BE2C (cell line): ENCODE measurements around the gene SEC14L5.

ENCODE experiments used
- DNase-seq: peaks from one replicate; pipeline ENCODE4 v3.0.0-alpha.2; 2020
- H3K27me3 ChIP-seq: fragments of 250-450 bp; sonication (Bioruptor Pico); 2 replicates; pipeline ENCODE4 v1.5.1; 2020; ENCODE audit warnings: mild to moderate bottlenecking
- H3K36me3 ChIP-seq: fragments of 250-450 bp; sonication (Bioruptor Pico); 2 replicates; pipeline ENCODE4 v1.5.1; 2020; ENCODE audit warnings: mild to moderate bottlenecking
- H3K4me1 ChIP-seq: fragments of 250-450 bp; sonication (Bioruptor Pico); 2 replicates; pipeline ENCODE4 v1.5.1; 2020
- H3K4me3 ChIP-seq: 2 replicates; pipeline ENCODE4 v1.5.1; 2011; ENCODE audit warnings: low read depth, low read length
- H3K9me3 ChIP-seq: fragments of 250-450 bp; sonication (Bioruptor Pico); 2 replicates; pipeline ENCODE4 v1.5.1; 2020
- TF ChIP-seq, protein P1 (sequence below): IDR thresholded peaks from 2 replicates; pipeline ENCODE4 v1.5.1; 2012; ENCODE audit warnings: mild to moderate bottlenecking, low read depth, low read length

The SEC14L5 gene

DNA sequence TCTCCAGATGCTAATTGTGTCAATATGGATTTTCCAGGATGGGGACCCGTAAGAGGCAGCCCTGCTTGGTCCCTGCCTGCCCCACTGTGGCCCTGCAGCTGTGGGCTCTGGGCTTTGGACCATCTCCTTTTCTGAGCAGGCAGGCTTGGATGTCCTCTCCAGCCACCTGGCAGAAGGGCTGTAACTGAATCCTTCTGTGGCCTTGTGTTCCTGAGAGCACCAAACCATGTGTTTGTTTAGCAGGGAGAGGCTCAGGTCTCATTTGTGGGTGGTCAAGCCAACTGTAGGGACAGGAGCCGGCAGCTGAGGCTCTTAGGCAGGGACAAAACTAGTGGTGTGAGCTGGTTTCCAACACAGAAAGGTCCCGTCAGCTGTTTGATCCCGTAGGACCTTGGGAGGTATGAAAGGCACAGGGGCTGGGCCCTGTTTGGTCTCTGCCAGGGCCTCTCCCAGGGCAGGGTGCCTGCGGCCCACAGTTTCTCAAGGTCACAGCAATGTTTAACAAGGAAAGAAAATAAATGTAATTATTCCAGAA is 18.5 kb downstream of the SEC14L5 start:
- Histone ChIP-seq H3K27me3 (peaks cover 12% of the 10 kb centered on the region), H3K4me1 (no peaks in the 10 kb centered on the region), H3K4me3 (no peak overlapping the region), H3K9me3 (no peaks in the 10 kb centered on the region), H3K36me3 (no peaks in the 10 kb centered on the region)
- TF ChIP-seq, protein P1, sequence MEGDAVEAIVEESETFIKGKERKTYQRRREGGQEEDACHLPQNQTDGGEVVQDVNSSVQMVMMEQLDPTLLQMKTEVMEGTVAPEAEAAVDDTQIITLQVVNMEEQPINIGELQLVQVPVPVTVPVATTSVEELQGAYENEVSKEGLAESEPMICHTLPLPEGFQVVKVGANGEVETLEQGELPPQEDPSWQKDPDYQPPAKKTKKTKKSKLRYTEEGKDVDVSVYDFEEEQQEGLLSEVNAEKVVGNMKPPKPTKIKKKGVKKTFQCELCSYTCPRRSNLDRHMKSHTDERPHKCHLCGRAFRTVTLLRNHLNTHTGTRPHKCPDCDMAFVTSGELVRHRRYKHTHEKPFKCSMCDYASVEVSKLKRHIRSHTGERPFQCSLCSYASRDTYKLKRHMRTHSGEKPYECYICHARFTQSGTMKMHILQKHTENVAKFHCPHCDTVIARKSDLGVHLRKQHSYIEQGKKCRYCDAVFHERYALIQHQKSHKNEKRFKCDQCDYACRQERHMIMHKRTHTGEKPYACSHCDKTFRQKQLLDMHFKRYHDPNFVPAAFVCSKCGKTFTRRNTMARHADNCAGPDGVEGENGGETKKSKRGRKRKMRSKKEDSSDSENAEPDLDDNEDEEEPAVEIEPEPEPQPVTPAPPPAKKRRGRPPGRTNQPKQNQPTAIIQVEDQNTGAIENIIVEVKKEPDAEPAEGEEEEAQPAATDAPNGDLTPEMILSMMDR = no peak
- DNase-seq = no peak

DNA sequence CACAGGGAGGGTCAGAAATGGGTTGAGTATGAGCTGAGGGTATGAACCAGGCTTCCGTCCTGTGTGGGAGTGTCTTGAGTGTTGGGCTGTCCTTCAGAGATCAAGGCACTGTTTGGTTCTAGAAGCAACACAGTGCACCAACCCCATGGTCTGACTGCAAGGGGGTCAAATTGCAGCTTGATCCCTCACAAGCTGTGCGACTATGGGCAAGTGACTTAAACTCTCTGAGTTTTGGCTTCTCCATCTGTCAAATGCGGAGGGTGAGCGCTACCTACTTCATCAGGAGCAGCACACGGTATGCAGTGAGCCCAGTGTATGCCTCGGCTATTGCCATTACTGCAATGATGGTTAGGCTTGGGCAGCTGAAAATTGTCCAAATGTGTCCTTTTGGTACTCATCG is 21.0 kb downstream of the SEC14L5 start:
- no peaks in the 10 kb centered on the region for H3K4me1 ChIP-seq
- TF ChIP-seq, protein P1 = no peak
- no peak overlapping the region for H3K4me3 ChIP-seq
- no peak for DNase-seq
- H3K27me3 ChIP-seq = peaks cover 13% of the 10 kb centered on the region
- H3K36me3 ChIP-seq = no peaks in the 10 kb centered on the region
- H3K9me3 ChIP-seq = no peaks in the 10 kb centered on the region; the same call in 1 of the 2 replicates

DNA sequence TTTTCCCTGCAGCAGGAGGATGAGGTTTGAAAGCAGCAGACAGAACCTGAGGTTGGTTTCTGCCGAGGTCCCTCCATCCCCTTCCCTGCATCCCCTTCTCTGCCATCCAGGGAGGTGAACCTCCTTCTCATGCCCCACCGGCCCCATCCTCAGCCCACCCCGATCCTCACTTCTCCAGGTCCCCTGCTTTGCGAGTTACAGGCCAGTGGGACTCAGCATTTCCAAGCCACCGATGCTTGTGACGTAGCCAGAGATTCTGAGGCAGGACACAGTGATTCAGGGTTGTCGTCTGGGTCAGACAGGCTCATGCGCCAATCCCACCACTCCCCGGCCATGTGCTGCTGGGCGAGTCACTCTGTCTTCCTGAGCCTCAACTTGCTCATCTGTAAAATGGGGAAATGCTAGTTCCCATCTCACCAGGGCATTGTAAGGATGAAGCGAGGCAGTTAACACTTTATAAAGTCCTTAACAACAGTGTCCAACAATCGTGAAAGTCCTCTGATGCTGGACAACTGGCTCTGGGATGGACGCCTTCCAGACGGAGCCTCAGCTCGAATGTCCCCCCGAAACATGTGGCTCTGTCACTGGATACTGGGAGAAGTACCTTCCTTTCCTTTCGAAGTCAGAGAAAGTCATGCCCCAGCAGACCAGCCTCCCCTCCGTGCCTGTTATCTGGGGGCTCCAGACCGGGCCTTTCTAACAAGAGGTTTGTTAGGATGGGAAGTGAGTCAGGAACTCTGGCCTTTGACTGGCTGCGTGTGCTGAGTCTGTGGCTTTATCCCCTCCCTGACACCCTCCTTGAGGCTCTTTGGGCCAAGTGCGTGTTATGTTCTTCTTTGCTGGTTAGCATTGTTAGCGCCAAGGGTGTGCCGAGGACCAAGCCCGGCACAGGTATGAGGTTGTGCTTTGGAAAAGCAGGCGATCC is 21.9 kb downstream of the SEC14L5 start:
- Histone ChIP-seq H3K27me3 (peaks cover 13% of the 10 kb centered on the region), H3K4me3 (no peak overlapping the region), H3K9me3 (no peaks in the 10 kb centered on the region; the same call in 1 of the 2 replicates), H3K4me1 (no peaks in the 10 kb centered on the region), H3K36me3 (no peaks in the 10 kb centered on the region)
- no peak for DNase-seq
- TF ChIP-seq, protein P1 = no peak

DNA sequence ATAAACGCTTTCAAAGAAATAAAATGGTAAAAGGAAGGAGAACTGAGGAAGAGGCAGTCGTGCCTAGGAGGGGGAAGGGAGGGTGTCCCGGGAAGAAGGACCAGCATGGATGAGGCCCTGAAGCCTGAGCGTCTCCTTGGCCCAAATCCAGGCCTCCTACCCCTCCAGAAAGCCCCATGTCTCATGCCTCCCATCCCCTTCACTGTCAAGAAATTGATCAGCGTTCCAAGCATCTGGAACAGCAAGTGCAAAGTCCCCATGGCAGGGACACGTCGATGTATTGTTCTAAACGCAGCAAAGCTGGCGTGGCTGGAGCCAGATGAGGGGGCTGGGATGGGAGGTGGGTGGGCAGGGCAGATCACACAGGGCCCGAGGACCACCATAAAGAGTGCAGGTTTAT is 22.6 kb downstream of the SEC14L5 start:
- Histone ChIP-seq H3K4me3 (no peak overlapping the region), H3K4me1 (no peaks in the 10 kb centered on the region), H3K27me3 (peaks cover 13% of the 10 kb centered on the region), H3K36me3 (no peaks in the 10 kb centered on the region), H3K9me3 (no peaks in the 10 kb centered on the region; the same call in 1 of the 2 replicates)
- DNase-seq = no peak
- TF ChIP-seq, protein P1 = no peak

DNA sequence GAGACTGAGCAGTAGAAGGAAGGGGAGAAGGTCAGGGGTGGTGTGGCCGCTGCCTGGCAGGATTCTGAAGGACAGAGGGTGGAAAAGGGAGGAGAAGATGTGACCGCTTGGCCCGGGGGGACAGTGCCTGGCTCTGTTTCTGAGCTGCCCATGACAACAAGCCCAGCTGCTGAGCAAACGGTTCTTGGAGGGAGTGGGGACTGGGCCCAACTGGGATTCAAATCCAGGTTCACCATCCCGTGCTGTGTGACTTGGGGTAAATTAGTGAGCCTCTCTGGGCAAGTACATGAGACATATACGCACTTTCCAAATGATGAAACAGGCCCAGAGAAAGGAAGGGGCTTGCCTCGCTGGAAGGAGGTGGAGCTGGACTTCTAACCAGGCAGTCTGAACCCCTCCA is 23.3 kb downstream of the SEC14L5 start:
- H3K36me3 ChIP-seq = no peaks in the 10 kb centered on the region
- H3K4me3 ChIP-seq = no peak overlapping the region
- H3K27me3 ChIP-seq = peaks cover 18% of the 10 kb centered on the region
- no peaks in the 10 kb centered on the region; the same call in 1 of the 2 replicates for H3K9me3 ChIP-seq
- TF ChIP-seq, protein P1 = no peak
- no peaks in the 10 kb centered on the region for H3K4me1 ChIP-seq
- no peak for DNase-seq
